RWPE2 (cell line): ENCODE results near the gene NR2C1.

Experiments used
- ATAC-seq: fragments of 200-7000 bp; cut with Tn5 transposase; 3 replicates; pipeline ENCODE4 v1.9.1; 2021; ENCODE audit warnings: low read depth
- DNase-seq: peaks from one replicate; pipeline ENCODE4 v3.0.0-alpha.2; 2020; ENCODE audit warnings: low spot score
- H3K27ac ChIP-seq: fragments of 450-650 bp; 2 replicates; pipeline ENCODE4 v1.5.1; 2017; ENCODE audit warnings: mild to moderate bottlenecking; ENCODE audit not compliant: poor library complexity, severe bottlenecking
- H3K27me3 ChIP-seq: fragments of 250-450 bp; sonication (Bioruptor Pico); 2 replicates; pipeline ENCODE4 v1.5.1; 2021; ENCODE audit warnings: mild to moderate bottlenecking, moderate library complexity; ENCODE audit not compliant: insufficient read depth, poor library complexity, severe bottlenecking
- H3K36me3 ChIP-seq: fragments of 250-450 bp; sonication (Bioruptor Pico); 2 replicates; pipeline ENCODE4 v1.5.1; 2020; ENCODE audit warnings: low read depth, mild to moderate bottlenecking, moderate library complexity
- H3K4me1 ChIP-seq: fragments of 250-450 bp; sonication (Bioruptor Pico); 2 replicates; pipeline ENCODE4 v1.5.1; 2021; ENCODE audit warnings: mild to moderate bottlenecking, moderate library complexity; ENCODE audit not compliant: insufficient read depth, poor library complexity, severe bottlenecking
- H3K4me3 ChIP-seq: fragments of 250-450 bp; sonication (Bioruptor Pico); 2 replicates; pipeline ENCODE4 v1.5.1; 2021; ENCODE audit warnings: mild to moderate bottlenecking, moderate library complexity; ENCODE audit not compliant: severe bottlenecking
- H3K9me3 ChIP-seq: fragments of 250-450 bp; sonication (Bioruptor Pico); 2 replicates; pipeline ENCODE4 v1.5.1; 2021; ENCODE audit warnings: mild to moderate bottlenecking, moderate library complexity; ENCODE audit not compliant: severe bottlenecking
- CTCF ChIP-seq: fragments of 450-650 bp; IDR thresholded peaks from one replicate; pipeline ENCODE4 v1.5.1; 2017; ENCODE audit warnings: mild to moderate bottlenecking, moderate library complexity; ENCODE audit not compliant: poor library complexity, severe bottlenecking

The NR2C1 gene

GRCh38 chr12:95070378-95070777, 3.0 kb downstream of the NR2C1 start:
- H3K27me3 ChIP-seq = no peaks in the 10 kb centered on the region
- H3K4me1 ChIP-seq = peaks cover 8% of the 10 kb centered on the region
- no peak overlapping the region for H3K27ac ChIP-seq
- peaks cover 32% of the 10 kb centered on the region for H3K36me3 ChIP-seq
- DNase-seq (no peak), ATAC-seq (no peak)
- H3K9me3 ChIP-seq = no peaks in the 10 kb centered on the region
- TF ChIP-seq CTCF = no peak
- no peak overlapping the region for H3K4me3 ChIP-seq

- peak; percentile 71 for ATAC-seq
- no peak for DNase-seq
- Histone ChIP-seq H3K27ac (no peak overlapping the region), H3K36me3 (peaks cover 65% of the 10 kb centered on the region), H3K4me3 (no peak overlapping the region), H3K9me3 (no peaks in the 10 kb centered on the region), H3K27me3 (no peaks in the 10 kb centered on the region), H3K4me1 (peaks cover 8% of the 10 kb centered on the region)
- TF ChIP-seq CTCF = no peak
These were observed 7.1 kb downstream of the NR2C1 start for GRCh38 chr12:95066091-95066855.

- Histone ChIP-seq H3K4me1 (no peaks in the 10 kb centered on the region), H3K9me3 (no peaks in the 10 kb centered on the region), H3K4me3 (no peak overlapping the region), H3K27ac (no peak overlapping the region), H3K27me3 (no peaks in the 10 kb centered on the region), H3K36me3 (peaks cover 91% of the 10 kb centered on the region)
- DNase-seq = no peak
- no peak for ATAC-seq
- no peak for TF ChIP-seq CTCF
These were observed 12.5 kb downstream of the NR2C1 start for GRCh38 chr12:95060951-95061350.

GRCh38 chr12:95059984-95060383, 13.4 kb downstream of the NR2C1 start:
- no peaks in the 10 kb centered on the region for H3K9me3 ChIP-seq
- H3K4me3 ChIP-seq = no peak overlapping the region
- TF ChIP-seq CTCF = no peak
- peaks cover 88% of the 10 kb centered on the region for H3K36me3 ChIP-seq
- no peaks in the 10 kb centered on the region for H3K4me1 ChIP-seq
- H3K27me3 ChIP-seq = no peaks in the 10 kb centered on the region
- no peak for DNase-seq
- no peak for ATAC-seq
- no peak overlapping the region for H3K27ac ChIP-seq

- no peaks in the 10 kb centered on the region for H3K9me3 ChIP-seq
- H3K4me3 ChIP-seq = no peak overlapping the region
- TF ChIP-seq CTCF = no peak
- DNase-seq = no peak
- no peak overlapping the region for H3K27ac ChIP-seq
- ATAC-seq = no peak
- H3K4me1 ChIP-seq = no peaks in the 10 kb centered on the region
- no peaks in the 10 kb centered on the region for H3K27me3 ChIP-seq
- H3K36me3 ChIP-seq = peaks cover 89% of the 10 kb centered on the region
These were observed 16.0 kb downstream of the NR2C1 start for GRCh38 chr12:95057424-95057823.
